ENCODE results near the gene CHRD. TPM values are rescaled to one million over a fixed set of nuclear protein-coding genes. Genes with fewer than 3 reads are reported as not detected.

Gene CHRD
- total and polyA plus RNA-seq, 8 donors: 5.2 to 27.2 (median 7.0) TPM

DNA sequence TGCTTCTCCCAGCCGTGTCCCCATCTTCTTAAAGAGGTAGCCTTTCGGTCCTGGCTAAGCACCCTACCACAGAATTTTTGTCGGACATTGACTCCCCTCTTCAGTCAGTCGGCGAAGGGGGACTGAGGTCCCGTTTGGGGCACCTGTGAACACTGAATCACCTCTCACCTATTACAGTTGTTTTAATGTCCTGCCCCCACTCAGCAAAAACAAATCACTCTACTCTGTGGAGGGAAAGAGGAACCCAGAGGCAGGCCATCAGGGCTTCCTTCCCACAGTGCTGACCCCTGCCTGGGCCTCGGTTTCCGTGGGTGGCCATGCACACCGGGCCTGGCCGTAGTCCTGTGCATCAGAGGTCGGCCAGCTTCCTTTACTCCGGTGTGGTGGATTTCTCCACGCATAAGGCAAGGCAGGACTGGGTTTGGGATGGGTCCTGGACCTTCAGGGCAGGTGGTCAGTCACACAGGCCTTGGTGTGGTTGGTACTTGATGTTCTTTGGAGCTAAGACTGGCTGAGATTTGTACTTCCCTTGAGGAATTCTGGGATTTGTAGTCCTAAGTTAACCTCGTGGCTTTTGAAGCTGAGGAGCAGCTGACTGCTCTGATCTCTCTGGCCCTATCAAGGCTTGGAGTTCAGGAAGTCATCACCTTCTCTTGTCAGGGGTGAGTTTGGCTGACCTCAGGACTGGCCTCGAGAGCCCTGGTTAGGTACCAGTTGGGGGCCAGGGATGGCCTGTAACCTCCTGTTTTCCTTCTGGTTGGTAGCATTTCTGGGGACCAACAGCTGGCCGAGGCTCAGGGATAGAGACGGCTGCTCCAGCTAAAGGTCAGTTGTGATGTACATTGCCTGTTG, 43.1 kb upstream of the CHRD start:
- Histone ChIP-seq H3K4me3 (peak overlapping the region; percentile 69 to 91 (median 82)), H3K9me3 (no peaks in the 10 kb centered on the region), H3K4me1 (peaks cover 34 to 86% (median 53%) of the 10 kb centered on the region in 4 donors), H3K27me3 (no peaks in the 10 kb centered on the region), H3K36me3 (peaks cover 33 to 44% (median 40%) of the 10 kb centered on the region in 4 donors), H3K27ac (peak overlapping the region; percentile 96 to 99 (median 99))
- TF ChIP-seq CTCF (IDR thresholded peaks at IDR 0.05) (no peak), POLR2AphosphoS5 (IDR thresholded peaks at IDR 0.05) (peak in 2 of 3 donors; percentile 48 to 63)
- WGBS, 5 donors: 15 to 21% (median 17%) methylated on average over 16 to 17 of the region's 17 CpGs
- DNase-seq: peak in 1 of 2 donors; percentile 78
- intact Hi-C loops (cut with DNase I; ENCODE audit: low total_unique reads): no loop called here

GRCh38 chr3:184337399-184337714, 42.5 kb upstream of the CHRD start, which contains the start of gene FAM131A:
Gene FAM131A (plus strand): TSS chr3:184337600. CDS start chr3:184337631, 31 bp downstream.
- peak in 1 of 2 donors; percentile 84 for DNase-seq
- WGBS, 5 donors: 41 to 59% (median 54%) methylated on average over 5 to 6 of the region's 6 CpGs
- intact Hi-C loops (cut with DNase I; ENCODE audit: low total_unique reads): no loop called here
- H3K9me3 ChIP-seq: no peaks in the 10 kb centered on the region
- H3K36me3 ChIP-seq: peaks cover 33 to 44% (median 40%) of the 10 kb centered on the region in 4 donors
- H3K4me1 ChIP-seq: peaks cover 34 to 86% (median 53%) of the 10 kb centered on the region in 4 donors
- peak within 1 kb of the TSS; percentile 69 to 91 (median 82) for H3K4me3 ChIP-seq
- H3K27ac ChIP-seq: peak within 1 kb of the TSS; percentile 96 to 99 (median 99)
- H3K27me3 ChIP-seq: no peaks in the 10 kb centered on the region
- TF ChIP-seq CTCF (IDR thresholded peaks at IDR 0.05) (no peak), POLR2A (IDR thresholded peaks at IDR 0.05) (no peak), POLR2AphosphoS5 (IDR thresholded peaks at IDR 0.05) (peak; percentile 7 to 71 (median 32)), EP300 (IDR thresholded peaks at IDR 0.05) (no peak)

DNA sequence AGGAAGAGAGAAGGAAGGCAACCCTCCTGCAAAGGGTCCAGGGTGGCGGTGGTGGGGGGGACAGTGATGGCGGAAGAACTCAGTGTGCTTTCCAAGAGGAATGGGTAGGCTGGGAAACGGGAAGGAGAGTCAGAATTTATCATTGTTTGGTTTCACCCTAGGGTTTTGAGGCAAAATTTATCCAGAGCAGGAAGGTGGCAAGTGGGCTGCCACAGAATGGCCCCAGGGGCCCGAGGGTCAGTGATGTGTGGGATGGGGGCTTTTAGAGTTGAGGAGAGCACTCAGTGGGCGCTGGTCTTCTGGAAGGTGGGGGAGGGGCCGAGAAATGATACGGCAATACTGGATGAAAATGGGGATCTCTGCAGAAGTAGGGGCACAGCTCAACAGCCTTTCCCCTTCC, 41.9 kb upstream of the CHRD start:
- Histone ChIP-seq H3K4me3 (peak overlapping the region; percentile 27 to 69 (median 30)), H3K27ac (peak overlapping the region; percentile 55 to 99 (median 98)), H3K4me1 (peaks cover 34 to 81% (median 53%) of the 10 kb centered on the region in 4 donors), H3K9me3 (no peaks in the 10 kb centered on the region), H3K36me3 (peaks cover 35 to 44% (median 40%) of the 10 kb centered on the region in 4 donors), H3K27me3 (no peaks in the 10 kb centered on the region)
- intact Hi-C loops (cut with DNase I; ENCODE audit: low total_unique reads): no loop called here
- no peak for DNase-seq
- TF ChIP-seq POLR2AphosphoS5 (IDR thresholded peaks at IDR 0.05) (no peak), CTCF (IDR thresholded peaks at IDR 0.05) (no peak), POLR2A (IDR thresholded peaks at IDR 0.05) (no peak), EP300 (IDR thresholded peaks at IDR 0.05) (no peak)
- 55 to 88% (median 78%) methylated on average over 7 of the region's 7 CpGs for WGBS, 5 donors

- Histone ChIP-seq H3K36me3 (peaks cover 38 to 44% (median 40%) of the 10 kb centered on the region in 4 donors), H3K4me1 (peaks cover 34 to 81% (median 53%) of the 10 kb centered on the region in 4 donors), H3K9me3 (no peaks in the 10 kb centered on the region), H3K27ac (peak overlapping the region; percentile 6 to 99 (median 98)), H3K4me3 (peak overlapping the region; percentile 27 to 69 (median 30)), H3K27me3 (no peaks in the 10 kb centered on the region)
- intact Hi-C loops (cut with DNase I; ENCODE audit: low total_unique reads): no loop called here
- TF ChIP-seq POLR2A (IDR thresholded peaks at IDR 0.05) (no peak), POLR2AphosphoS5 (IDR thresholded peaks at IDR 0.05) (peak in 2 of 3 donors; percentile 23 to 54), CTCF (IDR thresholded peaks at IDR 0.05) (no peak)
- 10 to 31% (median 27%) methylated on average over 8 to 37 of the region's 37 CpGs for WGBS, 5 donors
- peak; percentile 57 to 96 for DNase-seq
Observed at GRCh38 chr3:184338511-184338945, 41.3 kb upstream of the CHRD start.

All from stomach (tissue), 9 donors.